Ectodermal cell (in vitro differentiated cells): ENCODE data around the gene ASCL4. TPM values are rescaled to one million over a fixed set of nuclear protein-coding genes. Genes with fewer than 3 reads are reported as not detected.
A peak's percentile ranks its signal among the peaks of the same experiment; 100 is the strongest.
"Not testable (repeated sequence)": the region's sequence is repeated elsewhere in the genome, so short reads cannot be mapped to it uniquely, and the experiment has no call there.

ENCODE experiments used
- H3K27ac ChIP-seq: 2 replicates; pipeline ENCODE4 v1.7.0; 2013; ENCODE audit warnings: mild to moderate bottlenecking, low read depth, low read length; ENCODE audit not compliant: insufficient read depth, poor library complexity, severe bottlenecking
- H3K27me3 ChIP-seq: 2 replicates; pipeline ENCODE4 v1.7.0; 2013; ENCODE audit warnings: mild to moderate bottlenecking, low read length; ENCODE audit not compliant: insufficient read depth, control insufficient read depth, poor library complexity, severe bottlenecking
- H3K36me3 ChIP-seq: one replicate; pipeline ENCODE4 v1.7.0; 2013; ENCODE audit warnings: low read length; ENCODE audit not compliant: control insufficient read depth, insufficient read depth
- H3K4me1 ChIP-seq: one replicate; pipeline ENCODE4 v1.7.0; 2013; ENCODE audit warnings: low read length; ENCODE audit not compliant: control insufficient read depth, insufficient read depth
- H3K4me3 ChIP-seq: 2 replicates; pipeline ENCODE4 v1.7.0; 2013; ENCODE audit warnings: low read depth, low read length, control low read depth; ENCODE audit not compliant: insufficient read depth
- H3K9me3 ChIP-seq: 2 replicates; pipeline ENCODE4 v1.7.0; 2013; ENCODE audit warnings: mild to moderate bottlenecking, low read length, moderate library complexity; ENCODE audit not compliant: control insufficient read depth
- WGBS, 2 experiments: methylation state at CpG; one replicate each; pipeline ENCODE4 v1.1.7; 2013; ENCODE audit warnings: missing lambda C conversion rate in 2 of 2; 5-methylcytosine and 5-hydroxymethylcytosine counted together
- polyA plus RNA-seq, 4 experiments: library from polyadenylated mRNA; stranded (reverse); fragments of 50-300 nt; gene quantifications; one replicate each; pipeline ENCODE4 v1.2.3, GENCODE V29; 2013

The ASCL4 gene
- not detected for polyA plus RNA-seq (2013, experiment 1 of 4)
- not detected for polyA plus RNA-seq (2013, experiment 2 of 4)
- not detected for polyA plus RNA-seq (2013, experiment 3 of 4)
- not detected for polyA plus RNA-seq (2013, experiment 4 of 4)

- Histone ChIP-seq H3K9me3 (no peaks in the 10 kb centered on the region), H3K36me3 (no peaks in the 10 kb centered on the region), H3K4me1 (peaks cover 3% of the 10 kb centered on the region), H3K27me3 (peaks cover 83% of the 10 kb centered on the region), H3K27ac (no peak within 1 kb of the TSS), H3K4me3 (peak within 1 kb of the TSS; percentile 38)
- 69 to 72% methylated on average over 13 of the region's 13 CpGs for WGBS, 2 experiments
Measured at GRCh38 chr12:107774349-107775029, at the start of gene ASCL4. Gene ASCL4, plus strand, starts transcription at chr12:107774704. Its CDS starts 515 bp downstream, at chr12:107775219.

GRCh38 chr12:107727327-107727726 lies 47.2 kb upstream of the ASCL4 start:
- H3K36me3 ChIP-seq, H3K9me3 ChIP-seq, H3K4me3 ChIP-seq, H3K4me1 ChIP-seq, H3K27ac ChIP-seq, H3K27me3 ChIP-seq: not testable (repeated sequence)
- 100% methylated on average over 1 of the region's 1 CpG; no CpG with 5 or more reads in 1 of the 2 experiments for WGBS, 2 experiments

GRCh38 chr12:107727742-107728141 lies 46.8 kb upstream of the ASCL4 start:
- not testable (repeated sequence) for H3K4me1 ChIP-seq, H3K27me3 ChIP-seq, H3K36me3 ChIP-seq, H3K9me3 ChIP-seq, H3K27ac ChIP-seq, H3K4me3 ChIP-seq
- no CpG with 5 or more reads among the region's 1 CpG for WGBS, 2 experiments

- Histone ChIP-seq H3K4me1 (no peaks in the 10 kb centered on the region), H3K9me3 (no peaks in the 10 kb centered on the region), H3K36me3 (peaks cover 21% of the 10 kb centered on the region), H3K4me3 (no peak overlapping the region), H3K27ac (no peak overlapping the region), H3K27me3 (no peaks in the 10 kb centered on the region)
- 88 to 96% methylated on average over 4 of the region's 4 CpGs for WGBS, 2 experiments
Measured at GRCh38 chr12:107730618-107731341, 43.7 kb upstream of the ASCL4 start.

- 90 to 92% methylated on average over 4 of the region's 4 CpGs for WGBS, 2 experiments
Measured at GRCh38 chr12:107731366-107731765, 43.1 kb upstream of the ASCL4 start.

GRCh38 chr12:107732365-107732764 lies 42.1 kb upstream of the ASCL4 start:
- no peak overlapping the region for H3K4me3 ChIP-seq
- H3K9me3 ChIP-seq: no peaks in the 10 kb centered on the region
- 81 to 90% methylated on average over 3 of the region's 3 CpGs for WGBS, 2 experiments
- H3K27me3 ChIP-seq: no peaks in the 10 kb centered on the region
- no peaks in the 10 kb centered on the region for H3K4me1 ChIP-seq
- H3K27ac ChIP-seq: no peak overlapping the region
- peaks cover 37% of the 10 kb centered on the region for H3K36me3 ChIP-seq

More at GRCh38 chr12:107731366-107731765, 43.1 kb upstream of the ASCL4 start:
- peaks cover 27% of the 10 kb centered on the region for H3K36me3 ChIP-seq
- H3K27ac ChIP-seq: no peak overlapping the region
- no peaks in the 10 kb centered on the region for H3K9me3 ChIP-seq
- H3K4me1 ChIP-seq: no peaks in the 10 kb centered on the region
- H3K4me3 ChIP-seq: no peak overlapping the region
- no peaks in the 10 kb centered on the region for H3K27me3 ChIP-seq

- Histone ChIP-seq H3K27me3 (no peaks in the 10 kb centered on the region), H3K27ac (no peak overlapping the region), H3K4me3 (no peak overlapping the region), H3K4me1 (no peaks in the 10 kb centered on the region), H3K9me3 (no peaks in the 10 kb centered on the region), H3K36me3 (peaks cover 48% of the 10 kb centered on the region)
- 94% methylated on average over 5 of the region's 5 CpGs for WGBS, 2 experiments
Measured at GRCh38 chr12:107734139-107734538, 40.4 kb upstream of the ASCL4 start.

- H3K9me3 ChIP-seq: no peaks in the 10 kb centered on the region
- H3K4me3 ChIP-seq: no peak overlapping the region
- H3K4me1 ChIP-seq: no peaks in the 10 kb centered on the region
- peaks cover 64% of the 10 kb centered on the region for H3K36me3 ChIP-seq
- H3K27ac ChIP-seq: no peak overlapping the region
- H3K27me3 ChIP-seq: no peaks in the 10 kb centered on the region
- 92 to 98% methylated on average over 2 of the region's 2 CpGs for WGBS, 2 experiments
Measured at GRCh38 chr12:107735763-107736162, 38.7 kb upstream of the ASCL4 start.

GRCh38 chr12:107736914-107737313 lies 37.6 kb upstream of the ASCL4 start:
- Histone ChIP-seq H3K4me1 (no peaks in the 10 kb centered on the region), H3K27me3 (no peaks in the 10 kb centered on the region), H3K36me3 (peaks cover 72% of the 10 kb centered on the region), H3K27ac (no peak overlapping the region), H3K9me3 (no peaks in the 10 kb centered on the region), H3K4me3 (no peak overlapping the region)
- 95% methylated on average over 3 to 4 of the region's 4 CpGs for WGBS, 2 experiments

GRCh38 chr12:107748472-107748871 lies 26.0 kb upstream of the ASCL4 start:
- Histone ChIP-seq H3K27ac (no peak overlapping the region), H3K36me3 (peaks cover 30% of the 10 kb centered on the region), H3K9me3 (no peaks in the 10 kb centered on the region), H3K4me3 (no peak overlapping the region), H3K4me1 (no peaks in the 10 kb centered on the region), H3K27me3 (no peaks in the 10 kb centered on the region)
- 94 to 96% methylated on average over 6 of the region's 6 CpGs for WGBS, 2 experiments
